Activated CD8-positive, alpha-beta memory T cell treated with anti-CD3 and anti-CD28 coated beads, Interleukin-2, amount 10 ng/mL, durations not matched to agents 7 days and 5 days (primary cell): Measurements from ENCODE around the gene SHISAL2A. TPM values are rescaled to one million over a fixed set of nuclear protein-coding genes. Genes with fewer than 3 reads are reported as not detected.
"Not testable (repeated sequence)": the region's sequence is repeated elsewhere in the genome, so short reads cannot be mapped to it uniquely, and the experiment has no call there.

Source experiments
- ATAC-seq: fragments of 150-1000 bp; cut with Tn5 transposase; one replicate; pipeline ENCODE4 v1.10.0; 2021; ENCODE audit warnings: moderate library complexity
- CTCF ChIA-PET: fragments of 350-600 bp; sonication (Branson Sonifier 250); formaldehyde crosslinking; loops from one replicate; lab custom pipeline; 2021; ENCODE audit warnings: antibody characterized with exemption; lab: Charles Lee
- DNase-seq: peaks from one replicate; pipeline ENCODE4 v3.0.0-alpha.2; 2020
- H3K27ac Mint-ChIP-seq: one replicate; pipeline ENCODE4 v1.8.0; 2021; ENCODE audit warnings: mild to moderate bottlenecking, mixed read lengths
- H3K27me3 Mint-ChIP-seq: one replicate; pipeline ENCODE4 v1.8.0; 2021; ENCODE audit warnings: mixed read lengths
- H3K36me3 Mint-ChIP-seq: one replicate; pipeline ENCODE4 v1.8.0; 2021; ENCODE audit warnings: mild to moderate bottlenecking, mixed read lengths
- H3K4me1 Mint-ChIP-seq: one replicate; pipeline ENCODE4 v1.8.0; 2021; ENCODE audit warnings: mixed read lengths
- H3K4me3 Mint-ChIP-seq: one replicate; pipeline ENCODE4 v1.8.0; 2021; ENCODE audit warnings: mild to moderate bottlenecking, moderate library complexity, mixed read lengths
- H3K9me3 Mint-ChIP-seq: one replicate; pipeline ENCODE4 v1.8.0; 2022; ENCODE audit warnings: low read depth, mixed read lengths
- total RNA-seq, 2 experiments: library from RNA; stranded (reverse); gene quantifications; one replicate each; pipeline ENCODE4 v1.2.3, GENCODE V29; 2021

SHISAL2A gene
- total RNA-seq, 2 experiments from 2014 or later, result 5.7 to 11.0 TPM

DNA sequence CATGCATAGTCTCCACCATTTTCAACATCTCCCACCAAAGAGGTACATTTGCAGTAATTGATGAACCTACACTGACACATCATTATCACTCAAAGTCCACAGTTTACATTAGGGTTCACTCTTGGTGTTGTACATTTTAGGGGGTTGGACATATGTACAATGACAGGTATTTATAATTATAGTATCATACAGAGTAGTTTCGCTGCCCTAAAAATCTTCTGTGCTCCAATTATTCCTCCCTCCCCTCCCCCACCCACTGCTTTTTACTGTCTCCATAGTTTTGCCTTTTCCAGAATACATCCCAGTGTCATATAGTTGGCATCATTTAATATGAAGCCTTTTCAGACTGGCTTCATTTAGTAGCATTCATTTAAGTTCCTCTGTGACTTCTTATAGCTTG is 51.6 kb downstream of the SHISAL2A start:
- Mint-ChIP-seq H3K27ac (peak overlapping the region; percentile 50), H3K4me1 (peaks cover 19% of the 10 kb centered on the region), H3K9me3 (peaks cover 3% of the 10 kb centered on the region), H3K27me3 (no peaks in the 10 kb centered on the region), H3K36me3 (peaks cover 30% of the 10 kb centered on the region), H3K4me3 (no peak overlapping the region)
- DNase-seq (no peak), ATAC-seq (no peak)
- CTCF ChIA-PET, result interaction anchor here (1.3 to 2.2 kb wide), 4 partner anchors 12 to 237 kb away, joined by 3 to 11 read pairs (median 4); partner anchors contain the start of genes ECHDC2 and TUT4

DNA sequence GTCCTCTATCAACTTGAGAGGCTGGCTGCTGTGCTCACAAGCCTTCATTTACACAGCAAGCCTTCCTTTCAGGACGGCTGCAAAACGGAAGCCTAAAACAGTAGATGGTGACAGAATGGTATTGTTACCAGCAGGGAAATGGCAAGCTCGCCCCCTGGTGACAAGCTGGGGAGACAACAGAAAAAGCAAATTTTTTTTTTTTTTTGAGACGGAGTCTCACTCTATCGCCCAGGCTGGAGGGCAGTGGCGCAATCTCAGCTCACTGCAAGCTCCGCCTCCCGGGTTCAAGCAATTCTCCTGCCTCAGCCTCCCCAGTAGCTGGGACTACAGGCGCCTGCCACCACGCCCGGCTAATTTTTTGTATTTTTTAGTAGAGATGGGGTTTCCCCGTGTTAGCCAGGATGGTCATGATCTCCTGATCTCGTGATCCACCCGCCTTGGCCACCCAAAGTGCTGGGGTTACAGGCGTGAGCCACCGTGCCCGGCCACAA is 53.3 kb downstream of the SHISAL2A start:
- DNase-seq (peak; percentile 86), ATAC-seq (peak; percentile 95)
- peaks cover 19% of the 10 kb centered on the region for H3K4me1 Mint-ChIP-seq
- H3K27ac Mint-ChIP-seq, result peak overlapping the region; percentile 68
- H3K9me3 Mint-ChIP-seq, H3K27me3 Mint-ChIP-seq, H3K4me3 Mint-ChIP-seq: not testable (repeated sequence)
- CTCF ChIA-PET, result interaction anchor here (0.7 to 2.9 kb wide), 22 partner anchors 9 to 328 kb away, joined by 3 to 18 read pairs (median 4); partner anchors contain the start of genes CC2D1B, ORC1, PRPF38A and TUT4
- H3K36me3 Mint-ChIP-seq, result peaks cover 36% of the 10 kb centered on the region

DNA sequence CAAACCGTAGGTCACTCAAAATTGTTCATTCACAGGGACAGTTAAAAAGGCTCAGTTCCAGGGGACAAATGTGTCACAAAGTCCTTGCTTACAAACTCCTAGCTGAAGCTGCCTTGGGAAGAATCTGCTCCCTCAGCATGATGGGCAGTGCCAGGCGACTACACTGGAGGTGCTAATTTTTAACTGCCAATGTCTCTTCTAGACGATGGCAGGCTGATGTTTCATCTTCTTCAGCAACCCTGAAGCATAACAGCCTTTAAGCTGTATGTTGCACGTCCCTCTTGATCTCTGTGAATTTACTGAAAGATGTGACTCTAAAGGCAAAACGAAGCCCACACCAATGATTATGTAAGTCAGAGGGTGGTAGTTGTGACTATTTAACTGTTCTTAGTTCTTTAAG is 53.9 kb downstream of the SHISAL2A start:
- H3K4me1 Mint-ChIP-seq, result peaks cover 21% of the 10 kb centered on the region
- H3K4me3 Mint-ChIP-seq, result no peak overlapping the region
- H3K27me3 Mint-ChIP-seq, result no peaks in the 10 kb centered on the region
- CTCF ChIA-PET, result interaction anchor here (0.7 to 2.9 kb wide), 20 partner anchors 9 to 327 kb away, joined by 3 to 18 read pairs (median 4); partner anchors contain the start of genes ORC1, PRPF38A and TUT4
- peaks cover 3% of the 10 kb centered on the region for H3K9me3 Mint-ChIP-seq
- H3K27ac Mint-ChIP-seq, result no peak overlapping the region
- ATAC-seq (no peak), DNase-seq (no peak)
- peaks cover 38% of the 10 kb centered on the region for H3K36me3 Mint-ChIP-seq

DNA sequence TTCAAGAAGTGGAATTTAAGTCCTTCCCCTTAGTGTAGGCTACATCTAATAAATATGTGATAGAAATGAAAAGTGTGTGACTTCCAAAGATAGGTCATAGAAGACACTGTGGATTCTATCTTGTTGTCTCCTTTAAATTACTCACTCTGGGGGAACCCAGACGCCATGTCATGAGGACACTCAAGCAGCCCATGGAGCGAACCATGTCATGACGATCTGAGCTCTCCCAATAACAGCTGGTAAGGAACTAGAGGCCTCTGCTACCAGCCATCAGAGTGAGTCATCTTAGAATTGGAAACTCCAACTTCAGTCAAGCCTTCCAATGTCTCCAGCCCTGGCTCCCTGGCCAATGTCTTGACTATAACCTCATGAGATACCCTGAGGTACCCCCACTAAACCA is 58.9 kb downstream of the SHISAL2A start:
- DNase-seq (no peak), ATAC-seq (no peak)
- Mint-ChIP-seq H3K27ac (no peak overlapping the region), H3K9me3 (no peaks in the 10 kb centered on the region), H3K4me3 (no peak overlapping the region), H3K36me3 (peaks cover 48% of the 10 kb centered on the region), H3K4me1 (peaks cover 13% of the 10 kb centered on the region), H3K27me3 (no peaks in the 10 kb centered on the region)
- CTCF ChIA-PET, result no interaction called here

DNA sequence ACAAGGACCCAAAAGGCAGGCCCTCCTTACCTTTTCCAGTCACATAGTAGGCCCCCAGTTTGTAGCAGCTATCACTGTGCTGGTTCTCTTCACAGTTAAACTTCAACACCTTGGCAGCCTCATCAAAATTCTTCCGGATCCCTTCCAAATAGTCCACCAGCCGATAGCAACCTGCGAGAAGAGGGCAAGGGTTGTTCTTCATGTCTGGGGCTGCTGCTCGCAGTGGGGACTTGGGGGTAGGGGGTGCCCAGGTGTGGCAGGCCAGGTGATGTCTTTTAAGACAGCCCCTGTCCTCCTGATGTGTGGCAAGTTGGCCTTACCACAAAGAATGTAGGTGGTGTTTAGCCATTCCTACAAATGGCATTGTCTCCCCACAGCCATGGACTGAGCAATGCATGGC is 59.7 kb downstream of the SHISAL2A start:
- peaks cover 45% of the 10 kb centered on the region for H3K36me3 Mint-ChIP-seq
- H3K4me3 Mint-ChIP-seq, result no peak overlapping the region

DNA sequence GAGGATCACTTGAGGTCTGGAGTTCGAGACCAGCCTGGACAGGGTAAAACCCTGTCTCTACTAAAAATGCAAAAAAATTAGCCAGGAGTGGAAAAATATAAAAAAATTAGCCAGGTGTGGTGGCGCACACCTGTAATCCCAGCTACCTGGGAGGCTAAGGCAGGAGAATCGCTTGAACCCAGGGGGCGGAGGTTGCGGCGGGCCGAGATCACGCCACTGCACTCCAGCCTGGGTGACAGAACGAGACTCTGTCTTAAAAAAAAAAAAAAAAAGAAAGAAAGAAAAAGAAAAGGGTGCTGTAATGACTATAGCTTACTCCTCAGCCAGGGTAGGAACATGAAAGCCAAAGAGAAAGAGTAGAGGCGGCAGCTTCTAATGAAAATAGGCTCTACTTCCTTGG is 60.4 kb downstream of the SHISAL2A start:
- CTCF ChIA-PET, H3K4me3 Mint-ChIP-seq, H3K27me3 Mint-ChIP-seq, ATAC-seq, DNase-seq, H3K27ac Mint-ChIP-seq, H3K9me3 Mint-ChIP-seq: not testable (repeated sequence)
- H3K36me3 Mint-ChIP-seq, result peaks cover 45% of the 10 kb centered on the region
- peaks cover 19% of the 10 kb centered on the region for H3K4me1 Mint-ChIP-seq

More for the DNA sequence above, 59.7 kb downstream of the SHISAL2A start:
- CTCF ChIA-PET, result no interaction called here
- H3K27ac Mint-ChIP-seq, result no peak overlapping the region
- H3K27me3 Mint-ChIP-seq, result no peaks in the 10 kb centered on the region
- H3K9me3 Mint-ChIP-seq, result no peaks in the 10 kb centered on the region
- peaks cover 18% of the 10 kb centered on the region for H3K4me1 Mint-ChIP-seq
- DNase-seq (no peak), ATAC-seq (no peak)

DNA sequence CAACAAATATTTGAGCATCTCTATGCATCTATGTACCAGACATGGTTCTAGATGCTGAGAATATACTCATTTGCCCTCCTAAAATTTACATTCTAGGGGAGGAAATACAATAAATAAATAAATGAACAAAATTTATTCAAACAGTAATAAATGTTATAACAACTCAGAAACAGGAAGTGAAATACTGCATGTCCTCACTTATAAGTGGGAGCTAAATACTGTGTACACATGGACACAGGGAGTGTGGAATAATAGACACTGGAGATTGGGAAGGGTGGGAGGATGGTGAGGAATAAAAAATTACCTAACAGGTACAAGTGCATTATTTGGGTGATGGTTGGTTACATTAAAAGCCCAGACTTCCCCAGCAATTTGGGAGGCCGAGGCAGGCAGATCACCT is 60.9 kb downstream of the SHISAL2A start:
- ATAC-seq (no peak), DNase-seq (no peak)
- CTCF ChIA-PET, result no interaction called here
- H3K36me3 Mint-ChIP-seq, result peaks cover 42% of the 10 kb centered on the region
- no peaks in the 10 kb centered on the region for H3K9me3 Mint-ChIP-seq
- no peaks in the 10 kb centered on the region for H3K27me3 Mint-ChIP-seq
- H3K27ac Mint-ChIP-seq, result no peak overlapping the region
- H3K4me1 Mint-ChIP-seq, result peaks cover 24% of the 10 kb centered on the region
- H3K4me3 Mint-ChIP-seq, result no peak overlapping the region

DNA sequence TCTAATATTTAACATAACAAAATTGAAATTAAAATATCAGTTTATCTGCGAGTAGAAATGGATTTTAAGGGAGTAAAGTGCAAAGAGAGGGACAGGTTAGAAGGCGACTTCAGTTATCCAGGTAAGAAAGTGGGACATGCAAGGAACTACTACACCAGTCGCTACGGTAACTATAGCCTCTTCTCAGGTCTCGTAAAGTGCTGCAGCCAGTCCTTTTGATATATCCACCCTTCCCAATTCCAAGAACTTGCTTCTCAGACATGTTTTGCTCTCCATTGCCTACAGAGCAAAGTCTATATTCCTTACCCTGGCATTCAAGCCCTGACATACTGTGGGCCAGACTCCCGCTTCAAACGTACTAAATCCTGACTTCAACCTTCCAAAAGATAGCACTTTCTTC is 62.7 kb downstream of the SHISAL2A start:
- no peaks in the 10 kb centered on the region for H3K9me3 Mint-ChIP-seq
- peak overlapping the region; percentile 9 for H3K27ac Mint-ChIP-seq
- H3K36me3 Mint-ChIP-seq, result peaks cover 36% of the 10 kb centered on the region
- ATAC-seq (no peak), DNase-seq (no peak)
- CTCF ChIA-PET, result interaction anchor here (1.0 kb wide), 1 partner anchor 130 kb away, joined by 4 read pairs; no protein-coding TSS in a partner anchor
- peaks cover 25% of the 10 kb centered on the region for H3K4me1 Mint-ChIP-seq
- no peak overlapping the region for H3K4me3 Mint-ChIP-seq
- peaks cover 3% of the 10 kb centered on the region for H3K27me3 Mint-ChIP-seq

DNA sequence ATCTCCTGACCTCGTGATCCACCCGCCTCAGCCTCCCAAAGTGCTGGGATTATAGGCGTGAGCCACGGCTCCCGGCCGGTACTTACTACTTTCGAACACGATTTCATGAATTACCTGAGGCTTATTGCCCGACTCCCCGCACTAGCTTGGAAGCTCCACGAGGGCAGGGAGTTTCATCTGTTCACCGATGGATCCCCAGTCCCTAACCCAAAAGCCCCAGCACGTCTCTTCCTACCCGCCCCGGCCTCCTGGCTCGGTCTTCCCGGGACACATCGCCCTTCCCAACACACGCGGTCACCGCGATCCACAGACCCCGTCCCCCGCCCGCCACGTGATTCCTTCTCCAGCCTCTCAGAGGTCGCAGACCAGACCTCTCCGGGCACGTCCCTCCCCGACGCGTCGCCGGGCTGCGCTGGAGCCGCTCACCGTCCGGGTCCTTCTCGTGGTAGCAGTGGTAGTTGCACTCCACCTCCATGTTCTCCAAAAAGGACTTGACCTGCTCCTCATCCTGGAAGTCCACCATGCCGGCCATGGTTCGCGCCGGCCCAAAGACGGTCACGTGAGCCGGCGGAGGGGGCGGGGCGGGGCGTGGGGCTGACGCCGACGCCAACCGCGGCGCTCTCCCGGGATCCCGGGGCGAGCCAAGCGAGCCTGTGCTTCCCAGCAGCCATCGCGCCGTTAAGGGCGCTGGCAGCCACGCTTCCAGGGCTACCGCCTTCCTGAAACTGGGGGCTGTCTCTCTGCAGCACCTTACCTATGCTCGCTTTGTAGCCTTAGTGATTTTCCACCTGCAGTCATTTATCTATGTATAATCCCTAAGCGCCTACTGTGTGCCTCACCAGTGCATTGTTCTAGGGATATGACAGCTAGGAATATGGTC is 65.1 kb downstream of the SHISAL2A start, which contains the start of gene COA7:
Gene COA7 (minus strand): TSS at position 553 of the 880 bp plus-strand sequence. CDS start 21 bp downstream, at position 532.
- peak within 1 kb of the TSS; percentile 92 for H3K27ac Mint-ChIP-seq
- H3K36me3 Mint-ChIP-seq, result peaks cover 19% of the 10 kb centered on the region
- peaks cover 35% of the 10 kb centered on the region for H3K4me1 Mint-ChIP-seq
- peak within 1 kb of the TSS; percentile 94 for H3K4me3 Mint-ChIP-seq
- CTCF ChIA-PET, result interaction anchor here (1.1 to 1.9 kb wide), 2 partner anchors 11 to 224 kb away, joined by 5 to 13 read pairs; partner anchors contain the start of gene ECHDC2
- ATAC-seq (peak; percentile 59), DNase-seq (peak; percentile 77)
- H3K27me3 Mint-ChIP-seq, result peaks cover 3% of the 10 kb centered on the region
- H3K9me3 Mint-ChIP-seq, result no peaks in the 10 kb centered on the region

DNA sequence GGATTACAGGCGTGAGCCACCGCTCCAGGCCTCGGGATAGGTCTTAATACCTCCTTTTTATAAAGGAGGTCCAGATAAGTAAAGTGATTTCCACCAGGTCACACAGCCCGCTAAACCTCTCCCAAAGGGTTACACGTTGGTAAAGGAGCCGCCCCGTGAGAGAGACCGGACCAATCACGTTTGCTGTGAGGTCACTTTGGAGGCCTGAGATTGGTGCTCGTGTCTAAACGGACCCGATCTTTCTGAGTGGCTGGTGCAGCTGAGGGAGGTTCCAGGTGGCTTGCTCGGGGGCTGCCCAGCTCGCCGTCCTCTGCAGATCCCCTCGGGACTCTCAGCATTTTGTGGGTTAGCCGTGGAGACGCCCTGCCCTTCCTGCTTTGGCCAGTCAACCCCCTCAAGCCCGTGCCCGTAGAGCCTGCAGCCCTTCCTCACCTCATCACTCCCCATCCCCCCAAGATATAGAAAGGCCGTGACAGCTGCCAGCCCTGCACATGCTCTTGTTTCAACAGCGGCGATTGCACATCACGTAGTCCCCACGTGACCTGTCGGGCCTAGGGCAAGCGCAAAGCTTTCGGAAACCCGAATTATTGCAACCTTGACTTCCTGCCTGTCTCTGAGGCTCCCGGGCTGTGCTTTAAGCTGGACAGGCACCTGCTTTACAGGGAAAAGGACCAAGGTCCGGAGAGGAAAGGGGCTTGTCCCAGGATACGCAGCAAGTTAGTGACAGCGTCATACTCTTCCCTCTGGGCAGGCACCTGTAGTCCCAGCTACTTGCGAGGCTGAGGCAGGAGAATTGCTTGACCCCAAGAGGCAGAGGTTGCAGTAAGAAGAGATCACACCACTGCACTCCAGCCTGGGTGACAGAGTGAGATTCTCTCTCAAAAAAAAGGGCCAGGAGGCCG is 70.2 kb downstream of the SHISAL2A start:
- H3K9me3 Mint-ChIP-seq, result no peaks in the 10 kb centered on the region
- CTCF ChIA-PET, result interaction anchor here (0.9 to 1.9 kb wide), 8 partner anchors 8 to 219 kb away, joined by 3 to 8 read pairs (median 5); partner anchors contain the start of genes ECHDC2 and ZYG11B
- no peaks in the 10 kb centered on the region for H3K36me3 Mint-ChIP-seq
- H3K27ac Mint-ChIP-seq, result peak overlapping the region; percentile 90
- ATAC-seq (peak; percentile 94), DNase-seq (peak; percentile 93)
- H3K4me3 Mint-ChIP-seq, result peak overlapping the region; percentile 77
- H3K4me1 Mint-ChIP-seq, result peaks cover 36% of the 10 kb centered on the region
- peaks cover 3% of the 10 kb centered on the region for H3K27me3 Mint-ChIP-seq

DNA sequence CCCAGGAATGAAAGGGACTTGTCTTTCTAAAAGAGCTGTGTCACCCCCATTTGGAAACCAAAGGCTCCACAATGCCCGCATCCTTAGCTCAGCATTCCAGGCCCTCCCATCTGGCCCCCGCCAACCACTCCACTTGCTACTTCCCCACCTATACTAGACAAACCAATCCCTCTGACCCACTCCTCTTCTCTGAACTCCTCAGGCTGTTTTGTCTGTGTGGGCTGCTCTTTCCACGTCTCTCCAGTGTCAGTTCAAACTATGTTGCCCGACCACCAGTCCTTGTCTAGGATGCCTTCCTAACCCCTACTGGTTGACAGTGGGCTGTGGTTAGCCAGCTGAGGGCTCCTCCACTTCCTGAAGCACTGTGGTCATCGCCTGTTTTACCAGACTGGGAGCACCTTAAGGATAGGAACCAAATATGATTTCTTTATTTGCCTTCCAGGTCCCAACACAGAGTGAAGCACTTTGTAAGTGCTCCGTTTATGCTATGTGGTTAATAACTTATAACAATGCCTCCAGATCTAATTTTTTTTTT is 73.2 kb downstream of the SHISAL2A start:
- H3K4me3 Mint-ChIP-seq, result no peak overlapping the region

More for the DNA sequence above, 73.2 kb downstream of the SHISAL2A start:
- no peaks in the 10 kb centered on the region for H3K36me3 Mint-ChIP-seq
- DNase-seq (no peak), ATAC-seq (no peak)
- no peak overlapping the region for H3K27ac Mint-ChIP-seq
- H3K27me3 Mint-ChIP-seq, result no peaks in the 10 kb centered on the region
- H3K9me3 Mint-ChIP-seq, result no peaks in the 10 kb centered on the region
- CTCF ChIA-PET, result interaction anchor here (1.0 kb wide), 1 partner anchor 11 kb away, joined by 4 read pairs; no protein-coding TSS in a partner anchor
- H3K4me1 Mint-ChIP-seq, result peaks cover 27% of the 10 kb centered on the region
